Left lung (tissue), 10 donors: Measurements from ENCODE around the gene SNRPA. TPM values are rescaled to one million over a fixed set of nuclear protein-coding genes. Genes with fewer than 3 reads are reported as not detected.
A peak's percentile ranks its signal among the peaks of the same experiment; 100 is the strongest.

Source experiments
- ATAC-seq: fragments of 200-7000 bp; cut with Tn5 transposase; one replicate; pipeline ENCODE4 v1.9.1; 2020; ENCODE audit warnings: moderate library complexity
- DNase-seq, 4 donors: peaks; one replicate each; pipeline ENCODE4 v3.0.0-alpha.2; 2013 to 2020
- H3K27ac ChIP-seq, 2 donors: fragments of 200-600 bp; sonication (generic) in 1 of 2; one replicate each; pipeline versions ENCODE4 v1.5.0 to v1.8.0; 2020 to 2021
- H3K27me3 ChIP-seq, 2 donors: fragments of 200-600 bp; sonication (generic) in 1 of 2; one replicate each; pipeline versions ENCODE4 v1.5.0 to v1.8.0; 2020 to 2021
- H3K36me3 ChIP-seq, 2 donors: fragments of 200-600 bp; sonication (generic) in 1 of 2; one replicate each; pipeline versions ENCODE4 v1.5.0 to v1.8.0; 2020 to 2021
- H3K4me1 ChIP-seq, 2 donors: fragments of 200-600 bp; one replicate each; pipeline ENCODE4 v1.8.0; 2021
- H3K4me3 ChIP-seq, 2 donors: fragments of 200-600 bp; sonication (generic) in 1 of 2; one replicate each; pipeline versions ENCODE4 v1.5.0 to v1.8.0; 2020 to 2021; ENCODE audit warnings: mild to moderate bottlenecking in 1 of 2
- H3K9me3 ChIP-seq, 2 donors: fragments of 200-600 bp; sonication (generic) in 1 of 2; one replicate each; pipeline versions ENCODE4 v1.5.0 to v1.8.0; 2020 to 2021
- CTCF ChIP-seq, 2 donors: fragments of 200-600 bp; sonication (generic) in 1 of 2; IDR thresholded peaks; one replicate each; pipeline versions ENCODE4 v1.5.0 to v1.8.0; 2021; ENCODE audit warnings: antibody characterized with exemption in 2 of 2
- intact Hi-C, 2 donors: fragments of 100-400 bp; cut with DNase I; formaldehyde crosslinking; loops; one replicate each; pipeline versions ENCODE4 v1.11.2 to v1.14.2; 2022
- polyA plus RNA-seq, 6 donors: library from polyadenylated mRNA; unstranded; fragments of 120-200 nt; gene quantifications; one replicate each; pipeline ENCODE4 v1.2.1, GENCODE V29; 2013; ENCODE audit not compliant: insufficient read length in 6 of 6
- total RNA-seq, 2 donors: library from RNA; stranded (reverse); fragmentation: NEBNext Ultra II Directional; extraction: Animal tissue kit (Norgen Biotek cat#: 25700); gene quantifications; one replicate each; pipeline ENCODE4 v1.2.1, GENCODE V29; 2021
- donor health status: DM: no; HTN: yes; CAD: no.
- donor health status: DM: no; HTN: no; CAD: no.

The SNRPA gene
- total and polyA plus RNA-seq, 8 donors: 46.1 to 126 (median 112) TPM

- Histone ChIP-seq H3K4me3 (no peak overlapping the region), H3K27ac (peak overlapping the region in 1 of 2 donors; percentile 8), H3K4me1 (no peaks in the 10 kb centered on the region), H3K9me3 (no peaks in the 10 kb centered on the region), H3K36me3 (peaks cover 0 to 99% of the 10 kb centered on the region in 2 donors), H3K27me3 (no peaks in the 10 kb centered on the region)
- no peak for ATAC-seq
- TF ChIP-seq CTCF (IDR thresholded peaks at IDR 0.05): no peak
- no peak for DNase-seq
- intact Hi-C loops: no loop called here
Measured at GRCh38 chr19:40737102-40737644, 13.8 kb upstream of the SNRPA start.

GRCh38 chr19:40739030-40739839, 11.8 kb upstream of the SNRPA start:
- Histone ChIP-seq H3K27me3 (no peaks in the 10 kb centered on the region), H3K4me1 (no peaks in the 10 kb centered on the region), H3K9me3 (no peaks in the 10 kb centered on the region), H3K36me3 (peaks cover 0 to 83% of the 10 kb centered on the region in 2 donors), H3K27ac (no peak overlapping the region), H3K4me3 (no peak overlapping the region)
- DNase-seq (no peak), ATAC-seq (no peak)
- no peak for TF ChIP-seq CTCF (IDR thresholded peaks at IDR 0.05)
- intact Hi-C loops: no loop called here

GRCh38 chr19:40739871-40740703, 10.9 kb upstream of the SNRPA start:
- no peak for ATAC-seq
- Histone ChIP-seq H3K9me3 (no peaks in the 10 kb centered on the region), H3K4me3 (no peak overlapping the region), H3K4me1 (peaks cover 0 to under 1% of the 10 kb centered on the region in 2 donors), H3K36me3 (peaks cover 0 to 75% of the 10 kb centered on the region in 2 donors), H3K27ac (peak overlapping the region; percentile 19 to 33), H3K27me3 (no peaks in the 10 kb centered on the region)
- intact Hi-C loops: no loop called here
- TF ChIP-seq CTCF (IDR thresholded peaks at IDR 0.05): no peak
- no peak for DNase-seq

- ATAC-seq (no peak), DNase-seq (peak in 1 of 4 donors; percentile 45)
- Histone ChIP-seq H3K9me3 (no peaks in the 10 kb centered on the region), H3K4me1 (peaks cover 0 to 6% of the 10 kb centered on the region in 2 donors), H3K27ac (peak overlapping the region; percentile 19 to 33), H3K4me3 (no peak overlapping the region), H3K27me3 (no peaks in the 10 kb centered on the region), H3K36me3 (peaks cover 0 to 68% of the 10 kb centered on the region in 2 donors)
- intact Hi-C loops: no loop called here
- TF ChIP-seq CTCF (IDR thresholded peaks at IDR 0.05): no peak
Measured at GRCh38 chr19:40740747-40741146, 10.3 kb upstream of the SNRPA start.
